Keratinocyte (primary cell): ENCODE data around the gene TTC39B. TPM values are rescaled to one million over a fixed set of nuclear protein-coding genes. Genes with fewer than 3 reads are reported as not detected.

ENCODE experiments used
- DNase-seq: peaks from one replicate; pipeline ENCODE4 v3.0.0-alpha.2; 2011; ENCODE audit warnings: low read depth, missing footprints, low spot score
- FAIRE-seq: peaks from 2 replicates; lab custom pipeline; 2011; peaks lifted over from hg19 to GRCh38; lab: Jason Lieb, UNC
- H2AFZ ChIP-seq: 2 replicates; pipeline ENCODE4 v1.6.0; 2012; ENCODE audit warnings: low read length, control low read depth, inconsistent platforms; ENCODE audit not compliant: control insufficient read depth
- H3K27ac ChIP-seq: 2 replicates; pipeline ENCODE4 v1.5.1; 2011; ENCODE audit warnings: low read length; ENCODE audit not compliant: control insufficient read depth, insufficient read depth
- H3K27me3 ChIP-seq: 3 replicates; pipeline ENCODE4 v1.6.0; 2011; ENCODE audit warnings: low read length; ENCODE audit not compliant: control insufficient read depth, insufficient read depth; ENCODE audit errors: extremely low read depth
- H3K36me3 ChIP-seq, 2 experiments: 2 replicates in 1 of 2; 3 replicates in 1 of 2; pipeline ENCODE4 v1.5.1; 2011; ENCODE audit warnings: low read length in 2 of 2, mild to moderate bottlenecking in 1 of 2; ENCODE audit not compliant: control insufficient read depth in 2 of 2, insufficient read depth in 2 of 2; ENCODE audit errors: extremely low read depth in 1 of 2
- H3K4me1 ChIP-seq: 3 replicates; pipeline ENCODE4 v1.5.1; 2011; ENCODE audit warnings: low read length; ENCODE audit not compliant: control insufficient read depth, insufficient read depth; ENCODE audit errors: extremely low read depth
- H3K4me2 ChIP-seq: 3 replicates; pipeline ENCODE4 v1.6.0; 2011; ENCODE audit warnings: low read depth, low read length; ENCODE audit not compliant: control insufficient read depth, insufficient read depth; ENCODE audit errors: extremely low read depth
- H3K4me3 ChIP-seq, 3 experiments: fragments of 200-600 bp in 1 of 3; sonication (generic) in 1 of 3; 2 replicates in 2 of 3; 3 replicates in 1 of 3; pipeline ENCODE4 v1.5.1; 2011 to 2016; ENCODE audit warnings: low read length in 3 of 3, mild to moderate bottlenecking in 3 of 3, control low read depth in 2 of 3, inconsistent platforms in 1 of 3, low read depth in 1 of 3, mixed read lengths in 1 of 3, mixed run types in 1 of 3, moderate library complexity in 1 of 3; ENCODE audit not compliant: control insufficient read depth in 2 of 3, insufficient read depth in 2 of 3; ENCODE audit errors: extremely low read depth in 1 of 3
- H3K79me2 ChIP-seq: 2 replicates; pipeline ENCODE4 v1.6.0; 2012; ENCODE audit warnings: low read length; ENCODE audit not compliant: control insufficient read depth, insufficient read depth
- H3K9ac ChIP-seq: 3 replicates; pipeline ENCODE4 v1.6.0; 2011; ENCODE audit warnings: low read length; ENCODE audit not compliant: control insufficient read depth, insufficient read depth; ENCODE audit errors: extremely low read depth
- H3K9me1 ChIP-seq: 3 replicates; pipeline ENCODE4 v1.6.0; 2011; ENCODE audit warnings: low read length; ENCODE audit not compliant: control insufficient read depth, insufficient read depth; ENCODE audit errors: extremely low read depth
- H3K9me3 ChIP-seq: 2 replicates; pipeline ENCODE4 v1.5.1; 2012; ENCODE audit warnings: low read depth, low read length; ENCODE audit not compliant: control insufficient read depth
- H4K20me1 ChIP-seq: 3 replicates; pipeline ENCODE4 v1.6.0; 2011; ENCODE audit warnings: low read length; ENCODE audit not compliant: control insufficient read depth, insufficient read depth; ENCODE audit errors: extremely low read depth
- EZH2 ChIP-seq: IDR thresholded peaks from one replicate; pipeline ENCODE4 v1.6.1; 2012; ENCODE audit warnings: inconsistent platforms, mild to moderate bottlenecking, low read length, moderate library complexity
- dilution Hi-C: fragments of 300-500 bp; cut with MboI; formaldehyde crosslinking; loops from one replicate; pipeline ENCODE4 v1.7.0; 2020; ENCODE audit warnings: low sequenced_read_pairs; ENCODE audit not compliant: extremely low pct_ligation_motif_present
- polyA plus RNA-seq, 5 experiments: library from polyadenylated mRNA; depleted of rRNA in 3 of 5; stranded (reverse) in 3 of 5; stranded (forward) in 1 of 5; unstranded in 1 of 5; fragments of >200 nt; gene quantifications; 1 replicate in 1 of 5; 2 replicates in 3 of 5; 3 replicates in 1 of 5; pipeline versions ENCODE4 v1.2.1 to v1.2.3, GENCODE V29; 2011 to 2012; ENCODE audit warnings: missing spikeins in 2 of 5, low read depth in 1 of 5, low replicate concordance in 1 of 5
- TF ChIP-seq, protein P1 (sequence below), 3 experiments: IDR thresholded peaks in 1 of 3; conservative IDR thresholded peaks in 1 of 3; optimal IDR thresholded peaks in 1 of 3; 2 replicates in 2 of 3; 3 replicates in 1 of 3; pipeline versions ENCODE3 to v1.5.1; 2011; ENCODE audit warnings: low read length in 3 of 3, mild to moderate bottlenecking in 3 of 3, moderate library complexity in 2 of 3, control low read depth in 1 of 3, inconsistent platforms in 1 of 3; ENCODE audit not compliant: insufficient read depth in 2 of 3; ENCODE audit errors: extremely low read depth in 1 of 3

TTC39B gene
- polyA plus RNA-seq, 1 donor (not counting 4 experiments of a cell fraction or from before 2014, with no cell fraction given), result 9.7 TPM

DNA sequence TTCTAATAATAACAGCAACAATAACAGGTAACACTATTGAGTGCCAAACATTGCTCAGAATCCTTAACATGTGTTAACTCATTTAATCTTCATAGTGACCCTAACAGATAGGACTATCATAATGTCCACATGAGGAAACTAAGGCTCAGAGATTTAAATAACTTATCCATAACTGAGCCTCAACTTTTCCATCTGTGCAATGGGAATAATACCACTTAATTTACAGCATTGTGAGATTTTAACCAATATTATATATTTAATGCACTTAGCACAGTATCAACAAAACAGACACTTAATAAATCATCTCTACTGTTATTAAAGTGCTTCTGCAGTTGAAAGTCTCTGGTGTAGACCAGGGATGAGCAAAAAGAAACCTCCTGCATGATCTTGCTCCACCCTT is 28.2 kb downstream of the TTC39B start:
- H3K9me3 ChIP-seq, result no peaks in the 10 kb centered on the region
- no peak overlapping the region for H3K9ac ChIP-seq
- peaks cover 2% of the 10 kb centered on the region for H3K79me2 ChIP-seq
- no peak overlapping the region for H2AFZ ChIP-seq
- dilution Hi-C loops, result no loop called here
- no peaks in the 10 kb centered on the region for H3K4me1 ChIP-seq
- no peaks in the 10 kb centered on the region for H4K20me1 ChIP-seq
- H3K4me2 ChIP-seq, result no peak overlapping the region
- H3K9me1 ChIP-seq, result no peaks in the 10 kb centered on the region
- DNase-seq (no peak), FAIRE-seq (no peak)
- H3K27ac ChIP-seq, result no peak overlapping the region
- no peak for TF ChIP-seq EZH2
- TF ChIP-seq, protein P1, sequence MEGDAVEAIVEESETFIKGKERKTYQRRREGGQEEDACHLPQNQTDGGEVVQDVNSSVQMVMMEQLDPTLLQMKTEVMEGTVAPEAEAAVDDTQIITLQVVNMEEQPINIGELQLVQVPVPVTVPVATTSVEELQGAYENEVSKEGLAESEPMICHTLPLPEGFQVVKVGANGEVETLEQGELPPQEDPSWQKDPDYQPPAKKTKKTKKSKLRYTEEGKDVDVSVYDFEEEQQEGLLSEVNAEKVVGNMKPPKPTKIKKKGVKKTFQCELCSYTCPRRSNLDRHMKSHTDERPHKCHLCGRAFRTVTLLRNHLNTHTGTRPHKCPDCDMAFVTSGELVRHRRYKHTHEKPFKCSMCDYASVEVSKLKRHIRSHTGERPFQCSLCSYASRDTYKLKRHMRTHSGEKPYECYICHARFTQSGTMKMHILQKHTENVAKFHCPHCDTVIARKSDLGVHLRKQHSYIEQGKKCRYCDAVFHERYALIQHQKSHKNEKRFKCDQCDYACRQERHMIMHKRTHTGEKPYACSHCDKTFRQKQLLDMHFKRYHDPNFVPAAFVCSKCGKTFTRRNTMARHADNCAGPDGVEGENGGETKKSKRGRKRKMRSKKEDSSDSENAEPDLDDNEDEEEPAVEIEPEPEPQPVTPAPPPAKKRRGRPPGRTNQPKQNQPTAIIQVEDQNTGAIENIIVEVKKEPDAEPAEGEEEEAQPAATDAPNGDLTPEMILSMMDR (optimal IDR thresholded peaks at IDR 0.05 in 1 of 3, IDR thresholded peaks at IDR 0.05 in 1 of 3, conservative IDR thresholded peaks at IDR 0.05 in 1 of 3; ENCODE audit: extremely low read depth in 1 of 3, insufficient read depth in 2 of 3, low read length in 3 of 3), result no peak
- no peaks in the 10 kb centered on the region for H3K27me3 ChIP-seq
- H3K36me3 ChIP-seq, result no peaks in the 10 kb centered on the region
- no peak overlapping the region for H3K4me3 ChIP-seq

DNA sequence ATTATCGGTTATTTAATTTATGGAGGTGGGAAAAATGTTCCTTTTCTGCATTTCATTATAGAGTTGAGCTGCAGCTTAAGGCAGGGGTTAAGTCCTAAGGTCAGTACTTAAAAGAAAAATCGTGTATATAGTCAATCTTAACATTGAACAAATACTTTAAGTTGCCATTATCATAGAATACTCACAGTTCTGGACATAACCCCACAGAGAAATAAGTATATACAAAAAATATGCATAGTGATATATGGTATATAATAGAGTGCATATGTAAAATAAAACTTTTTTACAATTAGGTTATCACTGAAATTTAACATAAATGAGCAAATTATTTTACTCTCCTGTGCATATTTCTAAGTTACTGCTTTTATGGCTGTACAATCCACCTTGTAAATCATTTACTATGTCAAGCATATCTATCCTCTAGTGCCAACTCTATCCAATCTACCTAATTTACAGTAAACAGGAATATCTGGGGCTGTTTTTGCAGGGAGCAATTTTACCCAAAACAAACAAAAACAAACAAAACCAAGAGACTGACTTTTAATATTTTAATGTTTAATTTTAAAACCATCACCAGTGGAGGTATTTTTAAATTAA is 28.8 kb downstream of the TTC39B start:
- H3K27me3 ChIP-seq, result no peaks in the 10 kb centered on the region
- no peaks in the 10 kb centered on the region for H4K20me1 ChIP-seq
- no peak overlapping the region for H3K4me3 ChIP-seq
- no peak overlapping the region for H3K9ac ChIP-seq
- no peak for TF ChIP-seq EZH2
- TF ChIP-seq, protein P1 (optimal IDR thresholded peaks at IDR 0.05 in 1 of 3, IDR thresholded peaks at IDR 0.05 in 1 of 3, conservative IDR thresholded peaks at IDR 0.05 in 1 of 3; ENCODE audit: extremely low read depth in 1 of 3, insufficient read depth in 2 of 3, low read length in 3 of 3), result no peak
- H3K9me1 ChIP-seq, result no peaks in the 10 kb centered on the region
- H3K4me1 ChIP-seq, result no peaks in the 10 kb centered on the region
- dilution Hi-C loops, result no loop called here
- H3K9me3 ChIP-seq, result no peaks in the 10 kb centered on the region
- H3K79me2 ChIP-seq, result peaks cover 2% of the 10 kb centered on the region
- no peak for DNase-seq
- H3K4me2 ChIP-seq, result no peak overlapping the region
- H3K36me3 ChIP-seq, result no peaks in the 10 kb centered on the region
- no peak for FAIRE-seq
- H3K27ac ChIP-seq, result no peak overlapping the region
- H2AFZ ChIP-seq, result no peak overlapping the region
